Calu3 (cell line): ENCODE data around the gene MRPL20. TPM values are rescaled to one million over a fixed set of nuclear protein-coding genes. Genes with fewer than 3 reads are reported as not detected.

Experiments used
- BruUV-seq: library from RNA; stranded (reverse); fragments of 400-500 nt; replicated peaks from 2 replicates; lab custom pipeline; 2021; lab: Mats Ljungman, UMichigan
- CTCF ChIA-PET: fragments of 300-600 bp; sonication (Branson Sonifier 250); formaldehyde crosslinking; loops from one replicate; lab custom pipeline; 2022; ENCODE audit warnings: antibody characterized with exemption; lab: Charles Lee
- DNase-seq: peaks from one replicate; pipeline ENCODE4 v3.0.0; 2022
- H3K27ac Mint-ChIP-seq: one replicate; pipeline ENCODE4 v1.8.0; 2022; ENCODE audit warnings: mixed read lengths; ENCODE audit not compliant: unreplicated experiment
- H3K27me3 Mint-ChIP-seq: one replicate; pipeline ENCODE4 v1.8.0; 2022; ENCODE audit warnings: mixed read lengths; ENCODE audit not compliant: unreplicated experiment
- H3K36me3 Mint-ChIP-seq: one replicate; pipeline ENCODE4 v1.8.0; 2022; ENCODE audit warnings: mild to moderate bottlenecking, moderate library complexity, mixed read lengths; ENCODE audit not compliant: insufficient read depth, unreplicated experiment
- H3K4me1 Mint-ChIP-seq: one replicate; pipeline ENCODE4 v1.8.0; 2022; ENCODE audit warnings: mild to moderate bottlenecking, low read depth, mixed read lengths; ENCODE audit not compliant: unreplicated experiment
- H3K4me3 Mint-ChIP-seq: one replicate; pipeline ENCODE4 v1.8.0; 2022; ENCODE audit warnings: mild to moderate bottlenecking, low read depth, moderate library complexity, mixed read lengths; ENCODE audit not compliant: unreplicated experiment
- H3K9me3 Mint-ChIP-seq: one replicate; pipeline ENCODE4 v1.8.0; 2022; ENCODE audit warnings: low read depth, mixed read lengths; ENCODE audit not compliant: unreplicated experiment
- CTCF ChIP-seq: fragments of 200-600 bp; IDR thresholded peaks from one replicate; pipeline ENCODE4 v1.8.0; 2022; ENCODE audit warnings: antibody characterized with exemption; ENCODE audit not compliant: unreplicated experiment
- intact Hi-C: fragments of 100-400 bp; cut with micrococcal nuclease; formaldehyde crosslinking; loops from one replicate; pipeline ENCODE4 v1.10.0; 2022; ENCODE audit not compliant: unreplicated experiment
- total RNA-seq: library from RNA; stranded (reverse); gene quantifications from 2 replicates; pipeline ENCODE4 v1.2.3, GENCODE V29; 2022

The MRPL20 gene
- total RNA-seq, 1 experiment from 2014 or later = 81.2 TPM

GRCh38 chr1:1422465-1423244 lies 15.6 kb upstream of the MRPL20 start:
- no peak overlapping the region for H3K4me3 Mint-ChIP-seq
- no TSS peak for BruUV-seq
- peak; percentile 43 for DNase-seq
- H3K36me3 Mint-ChIP-seq = peaks cover 14% of the 10 kb centered on the region
- no peaks in the 10 kb centered on the region for H3K27me3 Mint-ChIP-seq
- no peak for TF ChIP-seq CTCF
- peaks cover 7% of the 10 kb centered on the region for H3K4me1 Mint-ChIP-seq
- intact Hi-C loops = no loop called here
- H3K27ac Mint-ChIP-seq = no peak overlapping the region
- CTCF ChIA-PET = no interaction called here
- no peaks in the 10 kb centered on the region for H3K9me3 Mint-ChIP-seq

GRCh38 chr1:1421907-1422464 lies 14.9 kb upstream of the MRPL20 start:
- intact Hi-C loops = no loop called here
- CTCF ChIA-PET = no interaction called here
- BruUV-seq = no TSS peak
- Mint-ChIP-seq H3K4me1 (peaks cover 7% of the 10 kb centered on the region), H3K27me3 (no peaks in the 10 kb centered on the region), H3K4me3 (no peak overlapping the region), H3K36me3 (peaks cover 14% of the 10 kb centered on the region), H3K9me3 (no peaks in the 10 kb centered on the region), H3K27ac (no peak overlapping the region)
- no peak for TF ChIP-seq CTCF
- no peak for DNase-seq

- Mint-ChIP-seq H3K36me3 (peaks cover 14% of the 10 kb centered on the region), H3K4me3 (peak within 1 kb of the TSS; percentile 47), H3K27ac (no peak within 1 kb of the TSS), H3K4me1 (peaks cover 7% of the 10 kb centered on the region), H3K27me3 (no peaks in the 10 kb centered on the region), H3K9me3 (no peaks in the 10 kb centered on the region)
- intact Hi-C loops = no loop called here
- no peak for TF ChIP-seq CTCF
- CTCF ChIA-PET = no interaction called here
- no peak for DNase-seq
- no TSS peak for BruUV-seq
These were observed 14.2 kb upstream of the MRPL20 start, which contains the start of gene ANKRD65 for GRCh38 chr1:1421147-1421906. Gene ANKRD65, minus strand, starts transcription at chr1:1421276. Its CDS starts 271 bp downstream, at chr1:1421005.

DNA sequence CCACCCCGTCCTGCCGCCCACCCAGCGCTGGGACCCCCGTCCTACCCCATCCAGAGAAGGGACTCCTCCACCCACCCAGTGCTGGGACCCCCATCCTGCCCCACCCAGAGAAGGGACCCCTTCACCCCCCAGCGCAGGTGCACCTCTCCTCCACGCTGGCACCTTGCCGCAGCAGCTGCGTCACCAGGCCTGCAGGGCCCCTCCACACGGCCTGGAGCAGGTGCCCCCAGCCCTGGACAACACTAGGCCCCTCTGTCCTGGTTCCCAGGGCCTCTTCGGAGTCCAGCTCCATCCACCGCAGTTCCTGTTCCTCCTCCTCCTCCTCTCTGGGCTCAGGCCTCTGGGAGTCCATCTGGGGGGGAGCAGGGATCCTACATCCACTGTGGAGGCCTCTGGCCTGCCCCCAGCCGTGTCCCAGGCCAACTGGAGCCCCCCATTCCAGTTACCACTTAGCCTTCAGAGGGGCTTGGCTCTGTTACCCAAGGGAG lies 13.6 kb upstream of the MRPL20 start:
- CTCF ChIA-PET = interaction anchor here (0.5 kb wide), 1 partner anchor 249 kb away, joined by 3 read pairs; no protein-coding TSS in a partner anchor
- no peak for DNase-seq
- Mint-ChIP-seq H3K9me3 (no peaks in the 10 kb centered on the region), H3K36me3 (peaks cover 14% of the 10 kb centered on the region), H3K4me1 (peaks cover 7% of the 10 kb centered on the region), H3K27ac (no peak overlapping the region), H3K4me3 (peak overlapping the region; percentile 47), H3K27me3 (no peaks in the 10 kb centered on the region)
- BruUV-seq = no TSS peak
- intact Hi-C loops = no loop called here
- TF ChIP-seq CTCF = no peak
